ENCODE results near the gene CCDC190.
"Not testable (repeated sequence)": the region's sequence is repeated elsewhere in the genome, so short reads cannot be mapped to it uniquely, and the experiment has no call there.

DNA sequence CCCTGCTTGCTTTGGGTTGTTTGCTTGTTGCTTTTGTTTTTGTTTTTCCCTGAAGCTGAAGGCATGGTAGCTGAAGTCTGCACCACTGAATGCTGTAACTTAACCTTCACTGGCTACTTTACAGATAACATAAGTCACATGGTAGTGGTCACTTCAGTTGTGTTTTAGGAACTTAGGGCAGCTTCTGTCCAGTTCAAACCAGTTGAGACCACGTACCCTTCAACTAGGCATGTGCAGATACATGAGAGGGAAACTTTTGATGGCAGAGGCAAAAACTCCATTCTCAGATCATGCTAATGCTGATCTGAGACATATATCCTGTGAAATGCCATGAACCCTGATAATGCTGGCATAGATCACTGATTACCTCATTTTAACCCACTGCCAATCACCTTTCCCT, 42.3 kb downstream of the CCDC190 start:
- TF ChIP-seq, protein P1, sequence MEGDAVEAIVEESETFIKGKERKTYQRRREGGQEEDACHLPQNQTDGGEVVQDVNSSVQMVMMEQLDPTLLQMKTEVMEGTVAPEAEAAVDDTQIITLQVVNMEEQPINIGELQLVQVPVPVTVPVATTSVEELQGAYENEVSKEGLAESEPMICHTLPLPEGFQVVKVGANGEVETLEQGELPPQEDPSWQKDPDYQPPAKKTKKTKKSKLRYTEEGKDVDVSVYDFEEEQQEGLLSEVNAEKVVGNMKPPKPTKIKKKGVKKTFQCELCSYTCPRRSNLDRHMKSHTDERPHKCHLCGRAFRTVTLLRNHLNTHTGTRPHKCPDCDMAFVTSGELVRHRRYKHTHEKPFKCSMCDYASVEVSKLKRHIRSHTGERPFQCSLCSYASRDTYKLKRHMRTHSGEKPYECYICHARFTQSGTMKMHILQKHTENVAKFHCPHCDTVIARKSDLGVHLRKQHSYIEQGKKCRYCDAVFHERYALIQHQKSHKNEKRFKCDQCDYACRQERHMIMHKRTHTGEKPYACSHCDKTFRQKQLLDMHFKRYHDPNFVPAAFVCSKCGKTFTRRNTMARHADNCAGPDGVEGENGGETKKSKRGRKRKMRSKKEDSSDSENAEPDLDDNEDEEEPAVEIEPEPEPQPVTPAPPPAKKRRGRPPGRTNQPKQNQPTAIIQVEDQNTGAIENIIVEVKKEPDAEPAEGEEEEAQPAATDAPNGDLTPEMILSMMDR (optimal IDR thresholded peaks at IDR 0.05 in 1 of 3, IDR thresholded peaks at IDR 0.05 in 1 of 3, conservative IDR thresholded peaks at IDR 0.05 in 1 of 3; ENCODE audit: extremely low read depth in 1 of 3, insufficient read depth in 2 of 3, low read length in 3 of 3): not testable (repeated sequence)
- TF ChIP-seq EZH2 (IDR thresholded peaks at IDR 0.05; ENCODE audit: low read length): not testable (repeated sequence)
